Spleen (tissue), 7 donors: ENCODE data around the gene NR4A2.

ENCODE experiments used
- POLR2A ChIP-seq, 3 donors: fragments of 450-650 bp; IDR thresholded peaks; one replicate each; pipeline ENCODE4 v1.5.1; 2017; ENCODE audit warnings: antibody characterized with exemption in 3 of 3, mild to moderate bottlenecking in 1 of 3
- POLR2AphosphoS5 ChIP-seq, 3 donors: sonication (generic); formaldehyde crosslinking; IDR thresholded peaks; one replicate each; pipeline ENCODE4 v1.5.1; 2017; ENCODE audit warnings: antibody characterized with exemption in 3 of 3
- TF ChIP-seq, protein P1 (sequence below), 11 experiments: fragments of 200-600 bp in 7 of 11; fragments of 450-650 bp in 4 of 11; sonication (generic) in 4 of 11; IDR thresholded peaks in 8 of 11; conservative IDR thresholded peaks in 3 of 11; 1 replicate in 7 of 11; 2 replicates in 4 of 11; pipeline versions ENCODE4 v1.4.0 to v1.8.0; 2016 to 2021; ENCODE audit warnings: antibody characterized with exemption in 11 of 11, inconsistent platforms in 4 of 11, mild to moderate bottlenecking in 1 of 11
- donor health status: DM: no; HTN: no; CAD: no; lungs with moderate emphysema.
- donor health status: DM: no; HTN: no; CAD: no.
- donor health status: DM: no; HTN: no; CAD: no.

DNA sequence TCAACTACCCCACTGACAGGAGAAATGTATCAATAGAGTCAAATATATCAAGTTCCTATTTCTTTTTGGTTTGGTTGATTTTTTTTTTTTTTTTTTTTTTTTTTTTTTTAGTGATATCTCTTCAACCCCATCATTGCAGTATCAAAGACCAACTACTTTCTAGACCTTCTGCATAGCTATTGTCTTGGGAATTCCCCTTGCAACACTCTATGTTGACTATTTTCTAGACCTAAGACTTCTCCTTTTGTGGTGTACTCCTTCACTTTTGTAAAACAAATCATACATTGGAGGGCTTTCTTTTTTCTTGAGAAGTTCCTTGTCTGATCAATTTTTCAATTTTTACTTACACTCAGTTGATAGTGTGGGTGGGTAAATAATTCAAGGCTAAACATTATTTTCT is 46.5 kb upstream of the NR4A2 start:
- TF ChIP-seq, protein P1, sequence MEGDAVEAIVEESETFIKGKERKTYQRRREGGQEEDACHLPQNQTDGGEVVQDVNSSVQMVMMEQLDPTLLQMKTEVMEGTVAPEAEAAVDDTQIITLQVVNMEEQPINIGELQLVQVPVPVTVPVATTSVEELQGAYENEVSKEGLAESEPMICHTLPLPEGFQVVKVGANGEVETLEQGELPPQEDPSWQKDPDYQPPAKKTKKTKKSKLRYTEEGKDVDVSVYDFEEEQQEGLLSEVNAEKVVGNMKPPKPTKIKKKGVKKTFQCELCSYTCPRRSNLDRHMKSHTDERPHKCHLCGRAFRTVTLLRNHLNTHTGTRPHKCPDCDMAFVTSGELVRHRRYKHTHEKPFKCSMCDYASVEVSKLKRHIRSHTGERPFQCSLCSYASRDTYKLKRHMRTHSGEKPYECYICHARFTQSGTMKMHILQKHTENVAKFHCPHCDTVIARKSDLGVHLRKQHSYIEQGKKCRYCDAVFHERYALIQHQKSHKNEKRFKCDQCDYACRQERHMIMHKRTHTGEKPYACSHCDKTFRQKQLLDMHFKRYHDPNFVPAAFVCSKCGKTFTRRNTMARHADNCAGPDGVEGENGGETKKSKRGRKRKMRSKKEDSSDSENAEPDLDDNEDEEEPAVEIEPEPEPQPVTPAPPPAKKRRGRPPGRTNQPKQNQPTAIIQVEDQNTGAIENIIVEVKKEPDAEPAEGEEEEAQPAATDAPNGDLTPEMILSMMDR (IDR thresholded peaks at IDR 0.05 in 8 of 11, conservative IDR thresholded peaks at IDR 0.05 in 3 of 11), result no peak
- TF ChIP-seq POLR2A (IDR thresholded peaks at IDR 0.05), result no peak
- TF ChIP-seq POLR2AphosphoS5 (IDR thresholded peaks at IDR 0.05), result no peak
